Muscle layer of duodenum (tissue), 2 donors: ENCODE data around the gene TBC1D24.

Experiments
- H3K27ac ChIP-seq: one replicate; pipeline ENCODE4 v1.7.0; 2013; ENCODE audit warnings: mild to moderate bottlenecking, low read length
- H3K27me3 ChIP-seq: one replicate; pipeline ENCODE4 v1.7.0; 2013; ENCODE audit warnings: low read depth, mild to moderate bottlenecking, control low read depth, low read length
- H3K36me3 ChIP-seq, 2 donors: one replicate each; pipeline ENCODE4 v1.7.0; 2013; ENCODE audit warnings: low read length in 2 of 2, control low read depth in 1 of 2, mild to moderate bottlenecking in 1 of 2; ENCODE audit not compliant: insufficient read depth in 2 of 2, control insufficient read depth in 1 of 2
- H3K4me1 ChIP-seq, 2 donors: one replicate each; pipeline ENCODE4 v1.7.0; 2013; ENCODE audit warnings: low read length in 2 of 2, mild to moderate bottlenecking in 2 of 2, control low read depth in 1 of 2, moderate library complexity in 1 of 2; ENCODE audit not compliant: insufficient read depth in 2 of 2, control insufficient read depth in 1 of 2
- H3K4me3 ChIP-seq, 2 donors: one replicate each; pipeline ENCODE4 v1.7.0; 2013; ENCODE audit warnings: low read length in 2 of 2, low read depth in 1 of 2, mild to moderate bottlenecking in 1 of 2
- H3K9me3 ChIP-seq, 2 donors: one replicate each; pipeline ENCODE4 v1.7.0; 2013; ENCODE audit warnings: low read length in 2 of 2, control low read depth in 1 of 2, mild to moderate bottlenecking in 1 of 2; ENCODE audit not compliant: control insufficient read depth in 1 of 2
- donor health status: healthy.

The TBC1D24 gene

DNA sequence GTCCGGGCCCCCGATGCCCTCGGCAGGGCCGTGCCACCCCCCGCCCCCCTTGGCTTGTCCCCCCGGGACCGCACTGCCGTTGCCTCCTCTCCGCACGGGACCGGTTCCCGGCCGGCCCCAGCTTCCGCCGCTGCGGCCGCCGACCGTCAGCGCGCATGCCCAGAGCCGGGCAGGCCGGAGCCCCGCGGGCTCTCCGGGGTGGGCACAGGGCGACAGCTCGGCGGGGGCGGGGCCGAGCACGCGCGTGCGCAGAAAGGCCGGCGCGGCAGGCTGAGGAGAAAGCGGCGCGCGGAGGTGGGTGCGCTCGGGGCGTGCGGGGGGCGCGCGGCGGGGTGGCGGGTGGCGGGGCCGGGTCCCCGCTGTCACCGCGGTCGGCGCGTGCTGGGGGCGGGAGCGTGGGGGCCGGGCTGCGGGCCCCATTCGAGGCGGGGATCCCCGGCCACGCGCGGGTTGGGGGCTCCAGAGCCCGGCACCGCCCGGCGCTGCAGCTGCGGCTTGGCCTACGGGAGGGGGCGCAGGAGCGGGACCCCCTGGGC, at the start of gene TBC1D24:
TSS of gene TBC1D24 (plus strand) at position 251 of the 536 bp plus-strand sequence. CDS start 21,022 bp downstream, outside the sequence.
- Histone ChIP-seq H3K27ac (no peak within 1 kb of the TSS), H3K4me3 (peak within 1 kb of the TSS; percentile 50 to 77), H3K9me3 (no peaks in the 10 kb centered on the region), H3K36me3 (no peaks in the 10 kb centered on the region), H3K27me3 (peaks cover 17% of the 10 kb centered on the region), H3K4me1 (peaks cover 3 to 38% of the 10 kb centered on the region in 2 donors)

DNA sequence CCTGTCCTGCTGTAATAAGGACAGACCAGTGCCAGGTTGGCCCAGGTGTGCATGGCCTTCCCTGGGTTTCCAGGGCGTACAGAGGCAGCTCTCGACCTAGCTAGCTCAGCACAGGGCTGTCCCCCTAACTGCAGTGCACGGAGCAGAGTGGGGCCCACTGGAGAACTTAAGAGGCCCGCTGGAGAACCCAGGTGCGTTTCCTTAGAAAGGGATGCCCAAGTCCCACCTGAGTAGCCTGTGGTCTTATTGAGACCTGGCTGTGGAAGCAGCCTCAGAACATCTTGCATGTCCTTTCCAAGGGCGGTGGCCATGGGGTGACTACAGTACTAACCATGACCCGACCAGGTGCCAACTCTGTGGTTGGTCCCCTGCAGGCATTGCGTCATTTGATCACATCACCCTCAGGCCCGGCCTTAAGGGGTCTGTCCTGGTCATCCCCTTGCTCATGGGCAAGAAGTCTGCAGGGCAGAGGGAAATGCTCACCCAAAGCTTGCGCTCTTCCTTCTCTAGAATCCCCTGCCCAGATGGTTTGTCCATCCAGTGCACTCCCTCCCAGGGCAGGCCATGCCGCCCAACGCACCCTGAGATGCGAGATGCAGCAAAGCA, 49.0 kb upstream of the TBC1D24 start:
- no peak overlapping the region for H3K27ac ChIP-seq
- no peaks in the 10 kb centered on the region for H3K27me3 ChIP-seq
- no peak overlapping the region for H3K4me3 ChIP-seq
- no peaks in the 10 kb centered on the region for H3K9me3 ChIP-seq
- peaks cover 4 to 10% of the 10 kb centered on the region in 2 donors for H3K4me1 ChIP-seq
- H3K36me3 ChIP-seq: no peaks in the 10 kb centered on the region

DNA sequence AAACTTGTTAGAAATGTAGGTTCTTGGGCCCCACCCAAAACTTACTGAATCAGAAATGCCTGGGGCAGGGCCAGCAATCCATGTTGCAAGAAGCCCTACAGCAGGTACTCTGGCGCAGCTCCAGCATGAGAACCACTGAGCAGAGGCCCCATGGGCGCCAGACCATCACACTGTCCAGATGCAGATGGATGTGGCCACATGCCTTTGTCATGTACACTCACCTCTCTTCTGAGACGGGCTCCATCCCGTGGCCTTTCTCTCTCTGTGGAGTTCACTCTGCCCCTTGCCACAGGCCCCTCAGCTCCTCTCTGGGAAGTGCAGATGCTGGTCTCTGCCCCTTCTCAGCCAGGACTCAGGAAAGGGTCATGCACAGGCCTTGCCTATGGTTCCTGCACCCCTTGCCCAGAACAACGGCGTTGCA, 48.0 kb upstream of the TBC1D24 start:
- Histone ChIP-seq H3K9me3 (no peaks in the 10 kb centered on the region), H3K4me3 (no peak overlapping the region), H3K36me3 (no peaks in the 10 kb centered on the region), H3K27ac (no peak overlapping the region), H3K4me1 (peaks cover 4 to 10% of the 10 kb centered on the region in 2 donors), H3K27me3 (no peaks in the 10 kb centered on the region)

DNA sequence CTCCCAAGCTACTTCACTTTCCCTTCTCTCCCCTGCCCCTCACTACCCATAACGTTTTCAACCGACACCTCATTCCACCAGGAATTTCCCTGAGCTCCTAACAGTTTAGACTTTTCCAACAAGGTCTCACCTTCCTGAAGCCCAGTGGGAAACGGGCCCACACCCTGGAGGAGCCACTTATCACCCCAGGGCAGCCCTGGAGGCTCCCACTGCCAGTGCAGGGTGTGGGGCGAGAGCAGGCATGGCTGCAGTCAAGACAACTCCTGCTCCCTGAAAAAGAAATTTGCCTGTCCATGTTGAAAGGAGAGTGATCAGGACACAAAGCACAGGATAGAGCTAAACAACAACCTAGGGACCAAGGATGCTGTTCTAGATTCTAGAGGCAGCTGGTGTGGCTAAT, 47.4 kb upstream of the TBC1D24 start:
- Histone ChIP-seq H3K4me3 (no peak overlapping the region), H3K27ac (no peak overlapping the region), H3K9me3 (no peaks in the 10 kb centered on the region), H3K36me3 (no peaks in the 10 kb centered on the region), H3K4me1 (peaks cover 4 to 10% of the 10 kb centered on the region in 2 donors), H3K27me3 (no peaks in the 10 kb centered on the region)

DNA sequence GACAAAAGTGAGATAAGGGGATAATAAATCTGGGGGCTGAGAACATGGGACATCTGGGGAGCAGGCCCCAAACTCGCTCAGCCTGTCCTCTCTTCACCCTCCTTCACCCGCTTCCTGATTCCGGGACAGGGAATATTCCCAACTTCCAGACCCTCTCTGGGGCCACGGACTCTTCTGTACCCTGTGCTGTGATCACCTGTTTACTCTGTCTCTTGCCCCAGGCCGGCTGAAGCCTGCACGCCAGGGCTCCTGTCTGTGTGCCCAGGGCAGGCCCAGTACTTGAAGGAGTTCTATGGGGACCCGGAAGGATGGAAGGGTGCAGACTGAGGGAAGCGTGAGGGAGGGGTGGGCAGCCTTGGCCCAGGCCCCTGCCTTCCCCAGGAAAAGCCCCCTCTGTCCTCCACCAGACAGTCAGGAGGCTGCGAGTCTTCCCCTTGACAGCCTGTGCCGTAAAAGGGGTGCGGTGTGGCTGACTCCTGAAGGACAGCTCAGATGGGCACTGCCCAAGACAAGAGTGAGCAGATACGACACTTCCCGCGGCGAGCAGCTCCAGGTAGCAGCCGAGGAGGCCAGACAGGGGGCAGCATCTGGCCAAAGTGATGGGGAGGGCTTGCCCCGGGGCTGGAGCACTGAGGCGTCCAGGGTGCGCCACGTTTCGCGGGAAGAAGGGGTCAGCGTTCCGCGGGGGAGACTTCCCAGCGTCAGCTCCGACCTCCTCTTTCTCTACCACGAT, 46.7 kb upstream of the TBC1D24 start:
- Histone ChIP-seq H3K9me3 (no peaks in the 10 kb centered on the region), H3K4me1 (peaks cover 4 to 10% of the 10 kb centered on the region in 2 donors), H3K27me3 (no peaks in the 10 kb centered on the region), H3K4me3 (peak overlapping the region; percentile 46 to 86), H3K36me3 (no peaks in the 10 kb centered on the region), H3K27ac (no peak overlapping the region)

DNA sequence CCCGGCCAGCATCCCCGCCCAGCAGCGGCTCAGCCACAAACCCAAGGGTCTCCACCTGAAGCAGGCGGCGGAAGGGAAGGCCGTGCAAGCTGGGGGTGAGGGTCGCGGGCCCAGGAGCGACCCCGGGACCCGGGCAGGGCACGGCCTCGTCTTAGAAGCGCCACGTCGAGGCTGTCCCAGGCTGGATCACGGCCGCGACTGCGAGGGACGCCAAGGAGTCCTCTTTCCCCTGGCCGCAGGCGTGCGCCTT, 46.2 kb upstream of the TBC1D24 start:
- Histone ChIP-seq H3K27me3 (no peaks in the 10 kb centered on the region), H3K9me3 (no peaks in the 10 kb centered on the region), H3K4me1 (peaks cover 4 to 10% of the 10 kb centered on the region in 2 donors), H3K4me3 (peak overlapping the region; percentile 46 to 86), H3K36me3 (no peaks in the 10 kb centered on the region), H3K27ac (no peak overlapping the region)

DNA sequence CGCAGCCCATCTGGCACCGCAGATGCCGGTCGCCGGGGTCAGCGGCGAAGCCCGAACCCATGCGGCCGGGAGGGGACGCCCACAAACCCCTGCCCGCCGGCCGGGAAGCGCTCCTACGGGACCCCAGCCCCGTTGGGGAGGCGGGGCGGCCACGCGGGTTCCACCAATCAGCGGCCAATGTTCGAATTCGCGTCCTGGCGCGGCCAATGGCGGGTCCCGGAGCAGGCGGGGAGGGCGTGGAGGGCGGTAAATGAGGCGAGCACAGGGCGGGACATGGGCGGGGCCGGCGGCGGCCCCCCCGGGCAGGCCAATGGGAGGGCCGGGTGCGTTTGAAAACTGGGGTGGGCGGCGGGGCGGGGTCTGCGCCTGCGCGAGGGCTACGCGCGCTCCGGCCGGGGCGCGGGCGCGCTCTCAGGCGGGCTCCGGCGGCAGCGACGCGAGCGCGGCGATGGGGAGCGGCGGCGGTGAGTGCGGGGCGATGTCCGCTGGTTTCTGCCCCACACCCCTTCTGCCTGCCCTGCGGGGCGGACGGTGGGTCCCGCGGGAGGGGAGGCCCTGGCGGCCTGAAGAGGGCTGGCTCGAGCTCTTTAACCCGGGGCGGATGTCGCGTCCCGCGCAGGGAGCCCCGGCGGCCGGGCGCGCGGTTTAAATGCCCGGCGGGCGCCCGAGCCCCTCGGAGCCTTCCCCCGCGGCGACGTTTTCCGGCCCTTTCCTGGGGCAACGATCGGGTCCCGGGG, 45.7 kb upstream of the TBC1D24 start, which contains the start of gene CCNF:
TSS of gene CCNF (plus strand) at position 414 of the 737 bp plus-strand sequence. CDS start at position 449, 35 bp downstream.
- Histone ChIP-seq H3K4me3 (peak within 1 kb of the TSS; percentile 64 to 86), H3K27ac (no peak within 1 kb of the TSS), H3K27me3 (no peaks in the 10 kb centered on the region), H3K36me3 (no peaks in the 10 kb centered on the region), H3K4me1 (peaks cover 4 to 10% of the 10 kb centered on the region in 2 donors), H3K9me3 (no peaks in the 10 kb centered on the region)

DNA sequence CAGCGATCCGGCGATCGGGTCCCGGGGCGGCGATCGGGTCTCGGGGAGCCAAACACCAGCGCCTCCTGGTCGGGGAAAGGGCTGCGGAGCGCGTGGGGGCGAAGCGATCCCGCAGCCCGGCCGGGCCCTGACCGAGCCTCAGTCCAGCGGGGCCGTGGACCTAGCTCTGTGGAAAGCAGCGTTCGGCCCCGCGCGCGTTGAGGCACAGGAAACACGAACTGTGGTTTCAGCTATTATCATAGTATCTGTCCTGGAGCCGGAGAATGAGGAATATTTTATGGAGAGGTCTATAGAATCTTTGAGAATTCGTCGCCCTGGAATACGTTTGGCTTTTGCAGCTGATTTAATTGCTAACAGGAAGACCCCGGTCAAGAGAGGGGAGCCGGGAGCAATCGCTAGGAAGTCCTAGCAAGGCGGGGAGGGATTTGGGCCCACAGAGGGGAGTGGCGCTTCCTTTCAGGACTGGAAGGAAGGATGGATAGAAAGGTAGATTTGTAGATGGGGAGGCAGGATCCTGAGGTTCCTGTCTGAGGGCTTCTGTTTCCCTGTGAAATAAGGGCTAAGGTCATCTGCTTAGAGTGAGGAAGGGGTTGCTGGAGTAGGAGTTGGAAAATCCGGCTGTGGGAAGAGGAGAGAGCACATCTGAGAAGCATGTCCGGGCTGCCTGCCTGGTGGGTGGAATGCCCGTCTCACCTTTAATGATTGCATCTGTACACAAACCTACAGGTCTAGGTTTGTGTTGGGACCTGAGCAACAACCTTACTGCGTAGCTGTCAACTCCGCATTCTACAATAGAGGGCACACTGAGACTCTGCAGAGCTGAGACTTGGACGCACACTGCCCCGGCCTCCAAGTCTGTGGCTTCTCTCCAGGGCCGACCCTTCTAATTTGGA, 44.9 kb upstream of the TBC1D24 start:
- Histone ChIP-seq H3K9me3 (no peaks in the 10 kb centered on the region), H3K27me3 (no peaks in the 10 kb centered on the region), H3K4me1 (peaks cover 4 to 10% of the 10 kb centered on the region in 2 donors), H3K27ac (no peak overlapping the region), H3K36me3 (no peaks in the 10 kb centered on the region), H3K4me3 (peak overlapping the region; percentile 64 to 86)

DNA sequence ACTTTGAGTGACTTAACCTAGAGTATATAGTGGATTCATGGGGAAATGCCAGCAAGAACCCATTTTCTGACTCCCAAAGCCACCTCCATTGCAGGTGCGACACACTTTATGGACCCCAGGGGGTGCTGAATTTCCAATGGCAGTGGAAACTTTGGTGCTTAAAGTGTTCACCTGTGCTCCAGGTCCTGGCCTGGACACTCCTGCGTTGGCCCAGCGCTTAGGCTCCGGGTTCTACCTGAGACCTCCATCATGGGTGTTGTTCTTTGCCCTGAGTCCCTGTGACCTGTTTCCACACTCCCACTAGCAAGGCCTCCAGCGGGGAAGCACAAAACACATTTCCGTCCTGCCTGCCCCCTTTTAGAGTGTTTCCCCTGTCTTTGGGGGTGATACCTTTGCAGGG, 42.6 kb upstream of the TBC1D24 start:
- Histone ChIP-seq H3K4me1 (peaks cover 4 to 10% of the 10 kb centered on the region in 2 donors), H3K27ac (no peak overlapping the region), H3K36me3 (peaks cover 0 to 5% of the 10 kb centered on the region in 2 donors), H3K4me3 (no peak overlapping the region), H3K27me3 (no peaks in the 10 kb centered on the region), H3K9me3 (no peaks in the 10 kb centered on the region)

DNA sequence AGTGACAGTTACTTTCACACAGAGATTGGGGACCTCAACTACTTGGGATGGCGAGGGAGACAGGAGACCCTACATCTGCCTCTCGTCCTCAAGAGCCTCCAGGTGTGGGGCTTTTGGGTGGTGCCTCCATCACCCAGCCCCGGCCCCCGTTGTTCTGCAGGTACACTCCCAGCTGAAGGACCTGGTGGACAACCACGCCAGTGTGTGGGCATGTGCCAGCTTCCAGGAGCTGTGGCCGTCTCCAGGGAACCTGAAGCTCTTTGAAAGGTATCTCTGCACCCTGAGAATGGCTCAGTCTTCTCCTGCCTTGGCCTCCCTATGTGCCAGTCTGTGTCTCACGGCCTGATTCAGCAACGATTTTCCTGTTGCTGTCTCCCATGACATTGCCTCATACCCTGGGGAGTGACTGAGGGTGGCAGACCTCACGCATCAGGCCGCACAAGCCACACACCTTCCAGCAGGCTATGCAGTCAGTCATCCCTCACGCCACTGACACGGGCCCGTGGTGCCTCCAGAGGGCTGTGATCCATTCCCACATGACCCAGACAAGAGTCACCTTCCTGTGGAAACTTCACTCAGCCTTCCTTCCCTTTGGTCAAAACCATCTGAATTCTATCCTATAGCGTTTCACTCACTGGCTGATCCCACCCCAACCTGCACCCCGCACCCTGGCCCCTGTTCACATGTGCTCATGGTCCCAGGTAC, 42.0 kb upstream of the TBC1D24 start:
- no peaks in the 10 kb centered on the region for H3K9me3 ChIP-seq
- H3K27ac ChIP-seq: no peak overlapping the region
- no peaks in the 10 kb centered on the region for H3K27me3 ChIP-seq
- H3K36me3 ChIP-seq: peaks cover 0 to 5% of the 10 kb centered on the region in 2 donors
- H3K4me3 ChIP-seq: no peak overlapping the region
- H3K4me1 ChIP-seq: peaks cover 4 to 10% of the 10 kb centered on the region in 2 donors
